GM12875 (cell line): ENCODE results near the gene MTARC2.
A peak's percentile ranks its signal among the peaks of the same experiment; 100 is the strongest.

ENCODE experiments used
- H3K4me3 ChIP-seq: one replicate; pipeline ENCODE4 v1.5.1; 2011; ENCODE audit warnings: low read depth, low read length, control low read depth
- CTCF ChIP-seq: IDR thresholded peaks from 2 replicates; pipeline ENCODE4 v1.5.1; 2011; ENCODE audit warnings: low read depth, mild to moderate bottlenecking, control low read depth, inconsistent platforms, low read length, moderate library complexity, borderline replicate concordance; ENCODE audit not compliant: insufficient read depth

Gene MTARC2

GRCh38 chr1:220808345-220809186, 60.4 kb downstream of the MTARC2 start:
- no peak for TF ChIP-seq CTCF
- no peak overlapping the region for H3K4me3 ChIP-seq

- TF ChIP-seq CTCF: no peak
- no peak overlapping the region for H3K4me3 ChIP-seq
Measured at GRCh38 chr1:220809187-220809550, 61.0 kb downstream of the MTARC2 start.

- TF ChIP-seq CTCF: no peak
- H3K4me3 ChIP-seq: no peak overlapping the region
Measured at GRCh38 chr1:220809704-220810103, 61.6 kb downstream of the MTARC2 start.

- peak; percentile 86 for TF ChIP-seq CTCF
- no peak overlapping the region for H3K4me3 ChIP-seq
Measured at GRCh38 chr1:220810179-220810653, 62.1 kb downstream of the MTARC2 start.

GRCh38 chr1:220810963-220811362, 62.8 kb downstream of the MTARC2 start:
- H3K4me3 ChIP-seq: no peak overlapping the region

GRCh38 chr1:220811695-220812094, 63.6 kb downstream of the MTARC2 start:
- TF ChIP-seq CTCF: no peak
- no peak overlapping the region for H3K4me3 ChIP-seq

More at GRCh38 chr1:220810963-220811362, 62.8 kb downstream of the MTARC2 start:
- no peak for TF ChIP-seq CTCF

GRCh38 chr1:220812308-220812707, 64.2 kb downstream of the MTARC2 start:
- TF ChIP-seq CTCF: no peak
- no peak overlapping the region for H3K4me3 ChIP-seq
